Uterus (tissue), 4 donors: ENCODE measurements around the gene GNPTAB. TPM values are rescaled to one million over a fixed set of nuclear protein-coding genes. Genes with fewer than 3 reads are reported as not detected.
"Not testable (repeated sequence)": the region's sequence is repeated elsewhere in the genome, so short reads cannot be mapped to it uniquely, and the experiment has no call there.

ENCODE experiments used
- DNase-seq, 2 donors: peaks; one replicate each; pipeline ENCODE4 v3.0.0-alpha.2; 2019 to 2020
- H3K27ac ChIP-seq, 2 donors: fragments of 200-600 bp; sonication (generic); 1 replicate in 1 of 2; 2 replicates in 1 of 2; pipeline ENCODE4 v1.5.1; 2016 to 2018
- H3K27me3 ChIP-seq, 2 donors: fragments of 200-600 bp; sonication (generic); one replicate each; pipeline ENCODE4 v1.5.1; 2018 to 2019; ENCODE audit warnings: control low read depth in 1 of 2
- H3K36me3 ChIP-seq, 2 donors: fragments of 200-600 bp; sonication (generic); one replicate each; pipeline ENCODE4 v1.5.1; 2019; ENCODE audit warnings: control low read depth in 1 of 2
- H3K4me1 ChIP-seq, 2 donors: fragments of 200-600 bp; sonication (generic); one replicate each; pipeline ENCODE4 v1.5.1; 2018 to 2019; ENCODE audit warnings: control low read depth in 1 of 2
- H3K4me3 ChIP-seq, 2 donors: fragments of 200-600 bp; sonication (generic); 1 replicate in 1 of 2; 2 replicates in 1 of 2; pipeline ENCODE4 v1.5.1; 2018 to 2019; ENCODE audit warnings: mild to moderate bottlenecking in 1 of 2
- H3K9me3 ChIP-seq, 2 donors: fragments of 200-600 bp; sonication (generic); one replicate each; pipeline ENCODE4 v1.5.1; 2019; ENCODE audit warnings: control low read depth in 1 of 2
- CTCF ChIP-seq, 4 experiments: fragments of 200-600 bp in 2 of 4; fragments of 450-650 bp in 2 of 4; sonication (generic) in 2 of 4; IDR thresholded peaks; one replicate each; pipeline ENCODE4 v1.5.1; 2016 to 2019; ENCODE audit warnings: antibody characterized with exemption in 4 of 4, mild to moderate bottlenecking in 2 of 4, moderate library complexity in 1 of 4
- POLR2A ChIP-seq, 2 donors: fragments of 450-650 bp; IDR thresholded peaks; one replicate each; pipeline ENCODE4 v1.6.1; 2016; ENCODE audit warnings: antibody characterized with exemption in 2 of 2, mild to moderate bottlenecking in 1 of 2, moderate library complexity in 1 of 2
- intact Hi-C: fragments of 100-400 bp; cut with DNase I; formaldehyde crosslinking; loops from one replicate; pipeline ENCODE4 v1.15.1; 2023; ENCODE audit warnings: low total_unique reads
- total RNA-seq, 4 donors: library from RNA; depleted of rRNA in 3 of 4; stranded (reverse); fragments of >200 nt in 3 of 4; gene quantifications; one replicate each; pipeline versions ENCODE4 v1.1.0 to v1.2.4, GENCODE V29; 2014 to 2023
- donor health status: DM: yes; HTN: yes; CAD: no.

Gene GNPTAB
- total RNA-seq, 4 donors from 2014 or later = 3.8 to 38.7 (median 26.1) TPM

- intact Hi-C loops = no loop called here
- no peak for DNase-seq
- no peak for TF ChIP-seq CTCF (IDR thresholded peaks at IDR 0.05)
- no peak for TF ChIP-seq POLR2A (IDR thresholded peaks at IDR 0.05)
Observed at GRCh38 chr12:101857043-101857558, 26.3 kb upstream of the GNPTAB start.

GRCh38 chr12:101856614-101857013 is 25.9 kb upstream of the GNPTAB start:
- H3K27me3 ChIP-seq, H3K4me3 ChIP-seq, H3K4me1 ChIP-seq, H3K27ac ChIP-seq, intact Hi-C loops, H3K9me3 ChIP-seq, H3K36me3 ChIP-seq, DNase-seq: not testable (repeated sequence)

More at GRCh38 chr12:101857043-101857558, 26.3 kb upstream of the GNPTAB start:
- Histone ChIP-seq H3K27me3 (no peaks in the 10 kb centered on the region), H3K9me3 (no peaks in the 10 kb centered on the region), H3K4me1 (no peaks in the 10 kb centered on the region), H3K27ac (peak overlapping the region in 1 of 2 donors; percentile 49), H3K4me3 (no peak overlapping the region), H3K36me3 (no peaks in the 10 kb centered on the region)

GRCh38 chr12:101855976-101856375 is 25.2 kb upstream of the GNPTAB start:
- no peak overlapping the region for H3K4me3 ChIP-seq
- no peaks in the 10 kb centered on the region for H3K27me3 ChIP-seq
- H3K36me3 ChIP-seq = no peaks in the 10 kb centered on the region
- H3K4me1 ChIP-seq = no peaks in the 10 kb centered on the region
- intact Hi-C loops = no loop called here
- no peak for DNase-seq
- H3K27ac ChIP-seq = peak overlapping the region; percentile 4 to 54
- TF ChIP-seq CTCF (IDR thresholded peaks at IDR 0.05) (no peak), POLR2A (IDR thresholded peaks at IDR 0.05) (no peak)
- H3K9me3 ChIP-seq = no peaks in the 10 kb centered on the region

GRCh38 chr12:101855364-101855884 is 24.7 kb upstream of the GNPTAB start:
- no peak for DNase-seq
- Histone ChIP-seq H3K4me3 (no peak overlapping the region), H3K9me3 (no peaks in the 10 kb centered on the region), H3K4me1 (no peaks in the 10 kb centered on the region), H3K36me3 (no peaks in the 10 kb centered on the region), H3K27me3 (no peaks in the 10 kb centered on the region), H3K27ac (peak overlapping the region; percentile 4 to 54)
- intact Hi-C loops = no loop called here
- TF ChIP-seq CTCF (IDR thresholded peaks at IDR 0.05) = no peak

- no peaks in the 10 kb centered on the region for H3K27me3 ChIP-seq
- peak overlapping the region in 1 of 2 donors; percentile 4 for H3K27ac ChIP-seq
- no peak overlapping the region for H3K4me3 ChIP-seq
- no peaks in the 10 kb centered on the region for H3K4me1 ChIP-seq
- intact Hi-C loops = no loop called here
- H3K36me3 ChIP-seq = no peaks in the 10 kb centered on the region
- TF ChIP-seq POLR2A (IDR thresholded peaks at IDR 0.05) (no peak), CTCF (IDR thresholded peaks at IDR 0.05) (no peak)
- no peaks in the 10 kb centered on the region for H3K9me3 ChIP-seq
- DNase-seq = no peak
Observed at GRCh38 chr12:101854747-101855146, 24.0 kb upstream of the GNPTAB start.

GRCh38 chr12:101852998-101853397 is 22.2 kb upstream of the GNPTAB start:
- Histone ChIP-seq H3K9me3 (no peaks in the 10 kb centered on the region), H3K27me3 (no peaks in the 10 kb centered on the region), H3K4me3 (no peak overlapping the region), H3K4me1 (no peaks in the 10 kb centered on the region), H3K27ac (no peak overlapping the region), H3K36me3 (no peaks in the 10 kb centered on the region)
- TF ChIP-seq CTCF (IDR thresholded peaks at IDR 0.05) = no peak
- TF ChIP-seq POLR2A (IDR thresholded peaks at IDR 0.05) = no peak
- DNase-seq = no peak
- intact Hi-C loops = no loop called here
